ENCODE results near the gene EZH1. TPM values are rescaled to one million over a fixed set of nuclear protein-coding genes. Genes with fewer than 3 reads are reported as not detected.

EZH1 gene
- total RNA-seq, 1 donor from 2014 or later = 18.2 TPM

- Histone ChIP-seq H3K36me3 (ENCODE audit: control insufficient read depth, insufficient read depth, low read length) (peaks cover 29% of the 10 kb centered on the region), H3K27me3 (ENCODE audit: control insufficient read depth, insufficient read depth, low read length) (no peaks in the 10 kb centered on the region), H3K4me3 (ENCODE audit: low read depth, low read length) (peak overlapping the region; percentile 97)
- peak; percentile 56 for TF ChIP-seq CTCF (IDR thresholded peaks at IDR 0.05; ENCODE audit: insufficient read depth, low read length, severe bottlenecking)
- FAIRE-seq = no peak
- no peak for DNase-seq (ENCODE audit: low read depth)
Measured at GRCh38 chr17:42673885-42674754, 70.7 kb downstream of the EZH1 start.

GRCh38 chr17:42673266-42673884, 71.5 kb downstream of the EZH1 start:
- H3K4me3 ChIP-seq (ENCODE audit: low read depth, low read length) = no peak overlapping the region
- peaks cover 32% of the 10 kb centered on the region for H3K36me3 ChIP-seq (ENCODE audit: control insufficient read depth, insufficient read depth, low read length)
- no peaks in the 10 kb centered on the region for H3K27me3 ChIP-seq (ENCODE audit: control insufficient read depth, insufficient read depth, low read length)
- no peak for TF ChIP-seq CTCF (IDR thresholded peaks at IDR 0.05; ENCODE audit: insufficient read depth, low read length, severe bottlenecking)
- no peak for FAIRE-seq
- DNase-seq (ENCODE audit: low read depth) = no peak

- Histone ChIP-seq H3K36me3 (ENCODE audit: control insufficient read depth, insufficient read depth, low read length) (peaks cover 37% of the 10 kb centered on the region), H3K4me3 (ENCODE audit: low read depth, low read length) (peak overlapping the region; percentile 16), H3K27me3 (ENCODE audit: control insufficient read depth, insufficient read depth, low read length) (no peaks in the 10 kb centered on the region)
- DNase-seq (ENCODE audit: low read depth) (no peak), FAIRE-seq (no peak)
- TF ChIP-seq CTCF (IDR thresholded peaks at IDR 0.05; ENCODE audit: insufficient read depth, low read length, severe bottlenecking) = no peak
Measured at GRCh38 chr17:42672038-42672437, 72.8 kb downstream of the EZH1 start.

GRCh38 chr17:42670789-42671657, 73.8 kb downstream of the EZH1 start:
- no peak for TF ChIP-seq CTCF (IDR thresholded peaks at IDR 0.05; ENCODE audit: insufficient read depth, low read length, severe bottlenecking)
- no peak overlapping the region for H3K4me3 ChIP-seq (ENCODE audit: low read depth, low read length)
- FAIRE-seq (no peak), DNase-seq (ENCODE audit: low read depth) (no peak)
- peaks cover 42% of the 10 kb centered on the region for H3K36me3 ChIP-seq (ENCODE audit: control insufficient read depth, insufficient read depth, low read length)
- no peaks in the 10 kb centered on the region for H3K27me3 ChIP-seq (ENCODE audit: control insufficient read depth, insufficient read depth, low read length)

- no peaks in the 10 kb centered on the region for H3K27me3 ChIP-seq (ENCODE audit: control insufficient read depth, insufficient read depth, low read length)
- FAIRE-seq (no peak), DNase-seq (ENCODE audit: low read depth) (no peak)
- no peak overlapping the region for H3K4me3 ChIP-seq (ENCODE audit: low read depth, low read length)
- TF ChIP-seq CTCF (IDR thresholded peaks at IDR 0.05; ENCODE audit: insufficient read depth, low read length, severe bottlenecking) = no peak
- H3K36me3 ChIP-seq (ENCODE audit: control insufficient read depth, insufficient read depth, low read length) = peaks cover 44% of the 10 kb centered on the region
Measured at GRCh38 chr17:42669977-42670788, 74.7 kb downstream of the EZH1 start.
